ENCODE results near the gene CDCA7L.
"Not testable (repeated sequence)": the region's sequence is repeated elsewhere in the genome, so short reads cannot be mapped to it uniquely, and the experiment has no call there.

CDCA7L gene

GRCh38 chr7:21867816-21868575 lies 77.7 kb downstream of the CDCA7L start:
- H4K20me1 ChIP-seq (ENCODE audit: insufficient read depth, low read length): no peaks in the 10 kb centered on the region
- H3K27me3 ChIP-seq (ENCODE audit: low read depth, low read length): no peaks in the 10 kb centered on the region
- no peak overlapping the region for H3K9ac ChIP-seq (ENCODE audit: low read length)
- no peak overlapping the region for H3K4me3 ChIP-seq (ENCODE audit: low read length)
- H2AFZ ChIP-seq (ENCODE audit: low read depth, low read length): no peak overlapping the region
- H3K36me3 ChIP-seq (replicated peaks; ENCODE audit: low read depth, low read length): no peaks in the 10 kb centered on the region
- H3K9me3 ChIP-seq (ENCODE audit: insufficient read depth, low read length): no peaks in the 10 kb centered on the region
- TF ChIP-seq EZH2phosphoT487 (IDR thresholded peaks at IDR 0.05; ENCODE audit: low read depth) (no peak), CTCF (IDR thresholded peaks at IDR 0.05; ENCODE audit: low read depth, low read length) (no peak)
- H3K27ac ChIP-seq (ENCODE audit: low read length): no peak overlapping the region
- no peak overlapping the region for H3K4me2 ChIP-seq (ENCODE audit: low read length)
- H3K79me2 ChIP-seq (ENCODE audit: low read length): no peaks in the 10 kb centered on the region
- H3K4me1 ChIP-seq (ENCODE audit: low read length): no peaks in the 10 kb centered on the region

GRCh38 chr7:21867226-21867625 lies 78.5 kb downstream of the CDCA7L start:
- no peaks in the 10 kb centered on the region for H3K9me3 ChIP-seq (ENCODE audit: insufficient read depth, low read length)
- no peaks in the 10 kb centered on the region for H3K27me3 ChIP-seq (ENCODE audit: low read depth, low read length)
- no peaks in the 10 kb centered on the region for H4K20me1 ChIP-seq (ENCODE audit: insufficient read depth, low read length)
- no peak overlapping the region for H3K4me3 ChIP-seq (ENCODE audit: low read length)
- H3K9ac ChIP-seq (ENCODE audit: low read length): no peak overlapping the region
- H3K4me2 ChIP-seq (ENCODE audit: low read length): no peak overlapping the region
- H3K27ac ChIP-seq (ENCODE audit: low read length): no peak overlapping the region
- H2AFZ ChIP-seq (ENCODE audit: low read depth, low read length): no peak overlapping the region
- no peaks in the 10 kb centered on the region for H3K4me1 ChIP-seq (ENCODE audit: low read length)
- H3K36me3 ChIP-seq (replicated peaks; ENCODE audit: low read depth, low read length): no peaks in the 10 kb centered on the region
- no peaks in the 10 kb centered on the region for H3K79me2 ChIP-seq (ENCODE audit: low read length)
- TF ChIP-seq EZH2phosphoT487 (IDR thresholded peaks at IDR 0.05; ENCODE audit: low read depth): no peak
- no peak for TF ChIP-seq CTCF (IDR thresholded peaks at IDR 0.05; ENCODE audit: low read depth, low read length)

GRCh38 chr7:21866731-21867130 lies 79.0 kb downstream of the CDCA7L start:
- TF ChIP-seq EZH2phosphoT487 (IDR thresholded peaks at IDR 0.05; ENCODE audit: low read depth): no peak
- no peak overlapping the region for H2AFZ ChIP-seq (ENCODE audit: low read depth, low read length)
- no peaks in the 10 kb centered on the region for H4K20me1 ChIP-seq (ENCODE audit: insufficient read depth, low read length)
- H3K4me1 ChIP-seq (ENCODE audit: low read length): no peaks in the 10 kb centered on the region
- H3K79me2 ChIP-seq (ENCODE audit: low read length): no peaks in the 10 kb centered on the region
- no peak overlapping the region for H3K4me3 ChIP-seq (ENCODE audit: low read length)
- H3K4me2 ChIP-seq (ENCODE audit: low read length): no peak overlapping the region
- no peak overlapping the region for H3K27ac ChIP-seq (ENCODE audit: low read length)
- no peaks in the 10 kb centered on the region for H3K27me3 ChIP-seq (ENCODE audit: low read depth, low read length)
- no peaks in the 10 kb centered on the region for H3K9me3 ChIP-seq (ENCODE audit: insufficient read depth, low read length)
- H3K9ac ChIP-seq (ENCODE audit: low read length): no peak overlapping the region
- H3K36me3 ChIP-seq (replicated peaks; ENCODE audit: low read depth, low read length): no peaks in the 10 kb centered on the region

DNA sequence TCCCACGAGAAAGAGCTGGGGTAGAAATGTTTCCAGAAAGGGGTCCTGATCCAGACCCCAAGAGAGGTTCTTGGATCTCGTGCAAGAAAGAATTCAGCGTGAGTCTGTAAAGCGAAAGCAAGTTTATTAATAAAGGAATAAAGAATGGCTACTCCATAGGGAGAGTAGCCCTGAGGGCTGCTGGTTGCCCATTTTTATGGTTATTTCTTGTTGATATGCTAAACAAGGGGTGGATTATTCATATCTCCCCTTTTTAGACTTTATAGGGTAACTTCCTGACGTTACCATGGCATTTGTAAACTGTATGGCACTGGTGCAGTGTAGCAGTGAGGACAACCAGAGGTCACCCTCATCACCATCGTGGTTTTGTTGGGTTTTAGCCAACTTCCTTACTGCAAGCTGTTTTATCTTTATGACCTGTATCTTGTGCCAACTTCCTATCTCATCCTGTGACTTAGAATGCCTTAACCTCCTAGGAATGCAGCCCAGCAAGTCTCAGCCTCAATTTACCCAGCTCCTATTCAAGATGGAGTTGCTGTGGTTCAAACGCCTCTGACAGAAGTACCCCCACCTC lies 80.0 kb downstream of the CDCA7L start:
- H3K9me3 ChIP-seq (ENCODE audit: insufficient read depth, low read length); H3K27me3 ChIP-seq (ENCODE audit: low read depth, low read length); H4K20me1 ChIP-seq (ENCODE audit: insufficient read depth, low read length); H3K79me2 ChIP-seq (ENCODE audit: low read length); H2AFZ ChIP-seq (ENCODE audit: low read depth, low read length); H3K27ac ChIP-seq (ENCODE audit: low read length); H3K9ac ChIP-seq (ENCODE audit: low read length); H3K4me1 ChIP-seq (ENCODE audit: low read length); H3K36me3 ChIP-seq (replicated peaks; ENCODE audit: low read depth, low read length); H3K4me2 ChIP-seq (ENCODE audit: low read length); H3K4me3 ChIP-seq (ENCODE audit: low read length): not testable (repeated sequence)

GRCh38 chr7:21851559-21851967 lies 94.1 kb downstream of the CDCA7L start:
- no peak overlapping the region for H3K27ac ChIP-seq (ENCODE audit: low read length)
- H3K4me1 ChIP-seq (ENCODE audit: low read length): no peaks in the 10 kb centered on the region
- H3K9ac ChIP-seq (ENCODE audit: low read length): no peak overlapping the region
- no peak overlapping the region for H3K4me3 ChIP-seq (ENCODE audit: low read length)
- no peaks in the 10 kb centered on the region for H3K36me3 ChIP-seq (replicated peaks; ENCODE audit: low read depth, low read length)
- H3K4me2 ChIP-seq (ENCODE audit: low read length): no peak overlapping the region
- H2AFZ ChIP-seq (ENCODE audit: low read depth, low read length): no peak overlapping the region
- no peaks in the 10 kb centered on the region for H3K79me2 ChIP-seq (ENCODE audit: low read length)
- no peaks in the 10 kb centered on the region for H3K27me3 ChIP-seq (ENCODE audit: low read depth, low read length)
- no peaks in the 10 kb centered on the region for H3K9me3 ChIP-seq (ENCODE audit: insufficient read depth, low read length)
- TF ChIP-seq EZH2phosphoT487 (IDR thresholded peaks at IDR 0.05; ENCODE audit: low read depth): no peak
- no peak for TF ChIP-seq CTCF (IDR thresholded peaks at IDR 0.05; ENCODE audit: low read depth, low read length)
- H4K20me1 ChIP-seq (ENCODE audit: insufficient read depth, low read length): no peaks in the 10 kb centered on the region
